ENCODE measurements around the gene SLC38A10. TPM values are rescaled to one million over a fixed set of nuclear protein-coding genes. Genes with fewer than 3 reads are reported as not detected.

The SLC38A10 gene
- total and polyA plus RNA-seq, 10 of the 15 experiments (the other 5 are each of a cell fraction or from before 2014, with no cell fraction given), result 0.52 to 67.9 (median 22.1) TPM

DNA sequence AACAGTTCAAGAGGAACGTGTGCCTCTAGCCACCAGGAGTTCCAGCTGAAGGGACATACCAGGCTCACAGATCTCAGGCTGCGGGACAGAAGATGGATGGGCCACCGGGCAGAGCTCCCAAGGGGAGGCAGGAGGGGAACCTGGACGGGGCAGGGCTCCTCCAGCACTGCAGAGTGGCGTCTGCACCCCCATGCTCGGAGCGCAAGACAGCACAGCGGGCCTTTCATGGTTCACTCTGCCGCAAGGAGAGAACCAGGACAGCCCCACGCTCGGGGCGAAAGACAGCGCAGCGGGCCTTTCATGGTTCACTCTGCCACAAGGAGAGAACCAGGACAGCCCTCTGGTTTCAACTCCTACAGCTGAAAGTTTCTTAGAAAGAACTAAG is 20.6 kb downstream of the SLC38A10 start:
- Histone ChIP-seq H3K4me3 (no peak overlapping the region), H3K27ac (ENCODE audit: control insufficient read depth, insufficient read depth) (no peak overlapping the region), H3K9ac (ENCODE audit: control insufficient read depth, insufficient read depth, low read length) (no peak overlapping the region), H3K36me3 (ENCODE audit: control insufficient read depth in 2 of 2, insufficient read depth in 2 of 2, low read length in 1 of 2) (peaks cover 16 to 18% of the 10 kb centered on the region in 2 experiments; a peak in 3 of 4 replicates), H3K9me3 (replicated peaks; ENCODE audit: control insufficient read depth, insufficient read depth, low read length) (no peaks in the 10 kb centered on the region), H3K4me2 (ENCODE audit: control insufficient read depth, insufficient read depth) (no peak overlapping the region), H3K79me2 (ENCODE audit: control insufficient read depth, insufficient read depth, low read length) (no peaks in the 10 kb centered on the region), H4K20me1 (ENCODE audit: control insufficient read depth, insufficient read depth) (no peaks in the 10 kb centered on the region), H3K4me1 (ENCODE audit: control insufficient read depth, insufficient read depth, low read length) (no peaks in the 10 kb centered on the region), H2AFZ (ENCODE audit: control insufficient read depth, low read depth, low read length) (no peak overlapping the region), H3K27me3 (replicated peaks in 1 of 2; ENCODE audit: control insufficient read depth in 2 of 2, insufficient read depth in 2 of 2, low read length in 1 of 2) (no peaks in the 10 kb centered on the region)
- no peak for TF ChIP-seq FOXK2 (IDR thresholded peaks at IDR 0.05)
- no peak for TF ChIP-seq NFIC (IDR thresholded peaks at IDR 0.05; ENCODE audit: low read depth, low read length)
- DNase-seq (ENCODE audit: low read depth, low spot score), result no peak
- ChIA-PET POLR2A (no interaction called here), RAD21 (ENCODE audit: unreplicated experiment) (no interaction called here), CTCF (no interaction called here), SMC1A (ENCODE audit: uncharacterized antibody, unreplicated experiment) (no interaction called here)
- intact Hi-C loops (cut with micrococcal nuclease; ENCODE audit: unreplicated experiment), result no loop called here
- in situ Hi-C loops (cut with MboI), result no loop called here
- no peak for ATAC-seq
- no TSS peak for BruUV-seq (replicated peaks)
- no peak for FAIRE-seq
- WGBS (ENCODE audit: insufficient coverage, insufficient replicate concordance, low lambda C conversion rate, missing lambda C conversion rate), result 97% methylated on average over 14 of the region's 14 CpGs

DNA sequence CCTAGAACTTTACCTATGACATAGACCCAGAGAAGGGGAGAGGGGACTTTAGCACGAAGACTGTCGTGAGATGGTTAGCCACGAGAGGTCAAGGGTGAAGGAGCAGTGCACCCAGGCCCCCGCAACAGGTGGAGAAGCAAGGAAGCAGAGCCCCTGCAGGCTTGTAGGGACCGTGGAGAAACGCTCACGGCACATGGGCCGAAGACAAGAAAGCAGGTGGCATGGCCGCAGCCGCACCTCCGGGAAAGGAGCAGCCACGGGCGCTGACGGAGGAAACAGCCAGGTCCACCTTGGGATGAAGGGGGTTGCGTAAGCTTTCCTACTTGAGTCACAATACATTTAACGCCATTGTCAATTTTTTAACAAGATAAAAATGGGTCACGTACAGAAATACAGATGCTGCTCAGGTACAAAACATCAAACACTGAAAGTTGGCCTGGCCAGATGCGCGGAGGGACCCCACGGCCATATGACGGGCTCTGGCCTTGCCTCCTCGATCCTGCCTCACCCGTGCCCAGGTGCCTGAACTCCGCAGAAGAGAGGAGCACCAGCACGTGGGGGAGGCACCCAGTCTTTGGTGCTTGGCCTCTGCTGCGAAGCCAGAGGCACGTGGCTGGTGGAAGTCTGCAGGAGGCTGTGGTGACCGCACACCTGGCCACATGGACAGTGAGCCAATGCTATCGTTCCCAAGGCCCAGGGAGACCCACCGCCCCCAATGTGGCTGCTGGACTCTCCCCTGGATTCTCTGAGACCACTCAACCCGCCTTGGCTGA is 21.2 kb downstream of the SLC38A10 start:
- ChIA-PET POLR2A (no interaction called here), CTCF (no interaction called here), RAD21 (ENCODE audit: unreplicated experiment) (no interaction called here), SMC1A (ENCODE audit: uncharacterized antibody, unreplicated experiment) (no interaction called here)
- in situ Hi-C loops (cut with MboI), result no loop called here
- no peak overlapping the region for H3K9ac ChIP-seq (ENCODE audit: control insufficient read depth, insufficient read depth, low read length)
- 99% methylated on average over 31 of the region's 31 CpGs for WGBS (ENCODE audit: insufficient coverage, insufficient replicate concordance, low lambda C conversion rate, missing lambda C conversion rate)
- no TSS peak for BruUV-seq (replicated peaks)
- ATAC-seq (no peak), FAIRE-seq (no peak), DNase-seq (ENCODE audit: low read depth, low spot score) (no peak)
- H3K36me3 ChIP-seq (ENCODE audit: control insufficient read depth in 2 of 2, insufficient read depth in 2 of 2, low read length in 1 of 2), result peaks cover 15 to 18% of the 10 kb centered on the region in 2 experiments
- TF ChIP-seq MEF2B (IDR thresholded peaks at IDR 0.05; ENCODE audit: partially characterized antibody, poor library complexity, severe bottlenecking) (no peak), GATAD2B (conservative IDR thresholded peaks at IDR 0.05; ENCODE audit: low read depth) (no peak), SP1 (IDR thresholded peaks at IDR 0.05; ENCODE audit: low read depth, low read length) (no peak)
- TF ChIP-seq, protein P1, sequence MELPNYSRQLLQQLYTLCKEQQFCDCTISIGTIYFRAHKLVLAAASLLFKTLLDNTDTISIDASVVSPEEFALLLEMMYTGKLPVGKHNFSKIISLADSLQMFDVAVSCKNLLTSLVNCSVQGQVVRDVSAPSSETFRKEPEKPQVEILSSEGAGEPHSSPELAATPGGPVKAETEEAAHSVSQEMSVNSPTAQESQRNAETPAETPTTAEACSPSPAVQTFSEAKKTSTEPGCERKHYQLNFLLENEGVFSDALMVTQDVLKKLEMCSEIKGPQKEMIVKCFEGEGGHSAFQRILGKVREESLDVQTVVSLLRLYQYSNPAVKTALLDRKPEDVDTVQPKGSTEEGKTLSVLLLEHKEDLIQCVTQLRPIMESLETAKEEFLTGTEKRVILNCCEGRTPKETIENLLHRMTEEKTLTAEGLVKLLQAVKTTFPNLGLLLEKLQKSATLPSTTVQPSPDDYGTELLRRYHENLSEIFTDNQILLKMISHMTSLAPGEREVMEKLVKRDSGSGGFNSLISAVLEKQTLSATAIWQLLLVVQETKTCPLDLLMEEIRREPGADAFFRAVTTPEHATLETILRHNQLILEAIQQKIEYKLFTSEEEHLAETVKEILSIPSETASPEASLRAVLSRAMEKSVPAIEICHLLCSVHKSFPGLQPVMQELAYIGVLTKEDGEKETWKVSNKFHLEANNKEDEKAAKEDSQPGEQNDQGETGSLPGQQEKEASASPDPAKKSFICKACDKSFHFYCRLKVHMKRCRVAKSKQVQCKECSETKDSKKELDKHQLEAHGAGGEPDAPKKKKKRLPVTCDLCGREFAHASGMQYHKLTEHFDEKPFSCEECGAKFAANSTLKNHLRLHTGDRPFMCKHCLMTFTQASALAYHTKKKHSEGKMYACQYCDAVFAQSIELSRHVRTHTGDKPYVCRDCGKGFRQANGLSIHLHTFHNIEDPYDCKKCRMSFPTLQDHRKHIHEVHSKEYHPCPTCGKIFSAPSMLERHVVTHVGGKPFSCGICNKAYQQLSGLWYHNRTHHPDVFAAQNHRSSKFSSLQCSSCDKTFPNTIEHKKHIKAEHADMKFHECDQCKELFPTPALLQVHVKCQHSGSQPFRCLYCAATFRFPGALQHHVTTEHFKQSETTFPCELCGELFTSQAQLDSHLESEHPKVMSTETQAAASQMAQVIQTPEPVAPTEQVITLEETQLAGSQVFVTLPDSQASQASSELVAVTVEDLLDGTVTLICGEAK (IDR thresholded peaks at IDR 0.05; ENCODE audit: borderline replicate concordance), result no peak
- H4K20me1 ChIP-seq (ENCODE audit: control insufficient read depth, insufficient read depth), result no peaks in the 10 kb centered on the region
- H3K4me1 ChIP-seq (ENCODE audit: control insufficient read depth, insufficient read depth, low read length), result no peaks in the 10 kb centered on the region
- no peaks in the 10 kb centered on the region for H3K27me3 ChIP-seq (replicated peaks in 1 of 2; ENCODE audit: control insufficient read depth in 2 of 2, insufficient read depth in 2 of 2, low read length in 1 of 2)
- intact Hi-C loops (cut with micrococcal nuclease; ENCODE audit: unreplicated experiment), result no loop called here
- no peak overlapping the region for H3K4me2 ChIP-seq (ENCODE audit: control insufficient read depth, insufficient read depth)
- H2AFZ ChIP-seq (ENCODE audit: control insufficient read depth, low read depth, low read length), result no peak overlapping the region
- no peaks in the 10 kb centered on the region for H3K79me2 ChIP-seq (ENCODE audit: control insufficient read depth, insufficient read depth, low read length)
- no peak overlapping the region for H3K27ac ChIP-seq (ENCODE audit: control insufficient read depth, insufficient read depth)
- no peaks in the 10 kb centered on the region for H3K9me3 ChIP-seq (replicated peaks; ENCODE audit: control insufficient read depth, insufficient read depth, low read length)
- H3K4me3 ChIP-seq, result no peak overlapping the region
